ENCODE results near the gene PTCH2. TPM values are rescaled to one million over a fixed set of nuclear protein-coding genes. Genes with fewer than 3 reads are reported as not detected.

PTCH2 gene
- total and polyA plus RNA-seq, 5 donors from 2014 or later: 0.05 to 0.94 (median 0.13) TPM; not detected in 2

- H3K4me3 ChIP-seq (ENCODE audit: low read depth, low read length): no peak overlapping the region
- Mint-ChIP-seq H3K4me1 (peaks cover 0 to 3% (median under 1%) of the 10 kb centered on the region in 4 donors), H3K4me3 (no peak overlapping the region), H3K27ac (no peak overlapping the region), H3K36me3 (peaks cover 43% of the 10 kb centered on the region), H3K9me3 (peaks cover 0 to 1% (median 0%) of the 10 kb centered on the region in 7 donors), H3K27me3 (no peaks in the 10 kb centered on the region)
- H3K4me1 ChIP-seq (ENCODE audit: control insufficient read depth, insufficient read depth, low read length, poor library complexity, severe bottlenecking): no peaks in the 10 kb centered on the region
- H3K27me3 ChIP-seq (ENCODE audit: control insufficient read depth, insufficient read depth, low read length): no peaks in the 10 kb centered on the region
- H3K36me3 ChIP-seq (ENCODE audit: control insufficient read depth, insufficient read depth, low read length): peaks cover 8% of the 10 kb centered on the region
- DNase-seq (no peak), ATAC-seq (ENCODE audit: low read depth in 2 of 2) (no peak)
- no peaks in the 10 kb centered on the region for H3K9me3 ChIP-seq (ENCODE audit: control insufficient read depth in 2 of 2, low read length in 2 of 2)
- H3K27ac ChIP-seq (ENCODE audit: insufficient read depth, low read length, poor library complexity, severe bottlenecking): no peak overlapping the region
These were observed 10.1 kb upstream of the PTCH2 start for GRCh38 chr1:44853201-44853600.

DNA sequence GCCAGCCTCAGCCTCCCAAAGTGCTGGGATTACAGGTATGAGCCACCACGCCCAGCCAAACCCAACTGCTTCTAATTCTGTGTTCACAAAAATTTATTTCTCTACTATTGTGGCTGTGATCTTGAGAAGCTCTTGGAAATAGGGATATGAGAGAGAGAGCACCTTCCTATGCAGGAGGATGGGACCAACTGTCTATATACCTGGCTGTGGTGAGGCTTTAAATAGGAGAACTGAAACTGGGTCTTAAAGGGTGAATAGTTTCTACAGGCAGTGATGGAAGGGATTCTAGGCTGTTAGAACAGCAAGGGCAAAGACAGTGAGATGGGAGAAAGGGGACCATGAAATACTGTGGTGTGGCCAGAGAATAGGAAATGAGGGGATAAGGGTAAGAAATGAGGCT lies 8.3 kb upstream of the PTCH2 start:
- DNase-seq (no peak), ATAC-seq (ENCODE audit: low read depth in 2 of 2) (no peak)
- no peak overlapping the region for H3K27ac ChIP-seq (ENCODE audit: insufficient read depth, low read length, poor library complexity, severe bottlenecking)
- peaks cover 0 to 1% (median 0%) of the 10 kb centered on the region in 7 donors for H3K9me3 Mint-ChIP-seq
- H3K4me1 ChIP-seq (ENCODE audit: control insufficient read depth, insufficient read depth, low read length, poor library complexity, severe bottlenecking): no peaks in the 10 kb centered on the region
- H3K36me3 Mint-ChIP-seq: peaks cover 36% of the 10 kb centered on the region
- H3K27ac Mint-ChIP-seq: peak overlapping the region in 1 of 3 donors; percentile 48
- no peaks in the 10 kb centered on the region for H3K9me3 ChIP-seq (ENCODE audit: control insufficient read depth in 2 of 2, low read length in 2 of 2)
- H3K27me3 ChIP-seq (ENCODE audit: control insufficient read depth, insufficient read depth, low read length): no peaks in the 10 kb centered on the region
- peaks cover 8% of the 10 kb centered on the region for H3K36me3 ChIP-seq (ENCODE audit: control insufficient read depth, insufficient read depth, low read length)
- H3K4me1 Mint-ChIP-seq: peaks cover 0 to 3% (median under 1%) of the 10 kb centered on the region in 4 donors
- H3K4me3 Mint-ChIP-seq: no peak overlapping the region
- H3K4me3 ChIP-seq (ENCODE audit: low read depth, low read length): no peak overlapping the region
- no peaks in the 10 kb centered on the region for H3K27me3 Mint-ChIP-seq

DNA sequence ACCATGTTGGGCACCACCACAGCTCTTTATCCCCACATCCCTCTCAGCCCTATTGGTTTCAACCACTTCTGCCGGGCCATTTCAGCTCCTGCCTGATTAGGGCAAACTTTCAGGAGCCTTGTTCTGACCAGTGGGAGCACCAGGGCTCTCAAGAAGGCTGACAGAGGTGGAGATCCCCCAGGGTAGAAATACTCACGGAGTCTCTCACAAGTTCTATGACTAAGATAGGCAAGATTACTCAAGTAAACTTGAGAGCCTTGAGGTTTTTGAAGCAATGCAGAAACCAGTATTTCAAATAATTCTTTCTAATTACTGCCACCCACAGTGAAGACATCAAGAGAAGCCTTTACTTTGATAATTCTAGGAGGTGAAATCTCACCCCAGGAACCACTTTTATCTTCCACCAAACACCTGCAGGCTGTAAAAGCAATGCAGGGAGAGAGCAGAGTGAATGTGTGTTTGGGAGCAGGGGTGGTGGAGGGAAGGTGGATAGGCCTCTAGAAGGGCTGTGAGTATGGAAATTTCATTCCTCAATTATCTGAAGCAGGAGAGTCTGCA lies 6.6 kb upstream of the PTCH2 start:
- peaks cover 0 to 1% (median 0%) of the 10 kb centered on the region in 7 donors for H3K9me3 Mint-ChIP-seq
- H3K4me1 ChIP-seq (ENCODE audit: control insufficient read depth, insufficient read depth, low read length, poor library complexity, severe bottlenecking): no peaks in the 10 kb centered on the region
- H3K4me3 ChIP-seq (ENCODE audit: low read depth, low read length): no peak overlapping the region
- ATAC-seq (ENCODE audit: low read depth in 2 of 2): no peak
- peaks cover 0 to 3% (median 2%) of the 10 kb centered on the region in 4 donors for H3K4me1 Mint-ChIP-seq
- H3K27me3 Mint-ChIP-seq: peaks cover 6% of the 10 kb centered on the region
- peak overlapping the region in 1 of 3 donors; percentile 54 for H3K27ac Mint-ChIP-seq
- no peak for DNase-seq
- H3K4me3 Mint-ChIP-seq: no peak overlapping the region
- no peaks in the 10 kb centered on the region for H3K27me3 ChIP-seq (ENCODE audit: control insufficient read depth, insufficient read depth, low read length)
- peaks cover 26% of the 10 kb centered on the region for H3K36me3 Mint-ChIP-seq
- no peaks in the 10 kb centered on the region for H3K9me3 ChIP-seq (ENCODE audit: control insufficient read depth in 2 of 2, low read length in 2 of 2)
- peaks cover 8% of the 10 kb centered on the region for H3K36me3 ChIP-seq (ENCODE audit: control insufficient read depth, insufficient read depth, low read length)
- no peak overlapping the region for H3K27ac ChIP-seq (ENCODE audit: insufficient read depth, low read length, poor library complexity, severe bottlenecking)

DNA sequence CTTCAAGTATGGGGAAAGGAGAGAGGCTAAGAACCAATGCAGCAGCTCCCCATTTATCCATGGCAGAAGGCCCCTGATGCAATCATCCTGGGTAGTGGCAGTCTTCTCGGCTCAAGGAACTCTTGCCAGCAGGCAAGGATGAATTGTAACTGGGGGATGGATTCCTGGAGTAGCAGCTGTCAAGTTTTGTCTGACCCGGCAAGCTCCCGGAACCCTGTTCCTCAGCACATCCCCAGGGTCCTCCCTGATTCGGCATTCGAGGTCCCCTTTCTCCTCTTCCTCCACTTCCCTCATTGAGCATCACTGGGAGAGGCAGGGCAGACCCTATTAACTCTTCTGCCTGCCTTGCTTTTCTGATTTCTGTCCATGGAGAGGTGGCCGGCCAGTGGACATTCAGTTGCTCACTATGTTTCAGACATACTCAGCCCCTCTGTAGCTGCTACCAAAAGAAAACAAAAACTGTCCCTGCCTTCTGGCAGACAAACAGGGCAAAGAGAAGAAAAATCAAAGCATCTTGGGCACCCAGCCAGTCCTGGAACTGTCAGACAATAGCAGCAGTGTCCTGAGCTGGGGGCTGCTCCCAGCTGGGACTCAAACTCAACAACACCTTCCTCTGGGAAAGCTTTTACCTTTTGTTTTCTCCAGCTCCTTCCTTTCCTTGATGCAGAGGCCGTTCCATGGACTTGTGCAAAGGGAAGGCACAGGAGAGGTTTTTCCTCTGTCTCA lies 5.6 kb upstream of the PTCH2 start:
- Histone ChIP-seq H3K36me3 (ENCODE audit: control insufficient read depth, insufficient read depth, low read length) (peaks cover 8% of the 10 kb centered on the region), H3K4me1 (ENCODE audit: control insufficient read depth, insufficient read depth, low read length, poor library complexity, severe bottlenecking) (no peaks in the 10 kb centered on the region), H3K27ac (ENCODE audit: insufficient read depth, low read length, poor library complexity, severe bottlenecking) (no peak overlapping the region), H3K4me3 (ENCODE audit: low read depth, low read length) (no peak overlapping the region), H3K27me3 (ENCODE audit: control insufficient read depth, insufficient read depth, low read length) (no peaks in the 10 kb centered on the region), H3K9me3 (ENCODE audit: control insufficient read depth in 2 of 2, low read length in 2 of 2) (no peaks in the 10 kb centered on the region)
- Mint-ChIP-seq H3K36me3 (peaks cover 21% of the 10 kb centered on the region), H3K4me1 (peaks cover 0 to 5% (median 3%) of the 10 kb centered on the region in 4 donors), H3K9me3 (peaks cover 0 to 2% (median 0%) of the 10 kb centered on the region in 7 donors), H3K27me3 (peaks cover 16% of the 10 kb centered on the region), H3K27ac (no peak overlapping the region), H3K4me3 (no peak overlapping the region)
- DNase-seq (no peak), ATAC-seq (ENCODE audit: low read depth in 2 of 2) (no peak)

- peaks cover 0 to 5% (median 3%) of the 10 kb centered on the region in 4 donors for H3K4me1 Mint-ChIP-seq
- Histone ChIP-seq H3K36me3 (ENCODE audit: control insufficient read depth, insufficient read depth, low read length) (peaks cover 5% of the 10 kb centered on the region), H3K27ac (ENCODE audit: insufficient read depth, low read length, poor library complexity, severe bottlenecking) (no peak overlapping the region), H3K4me3 (ENCODE audit: low read depth, low read length) (no peak overlapping the region), H3K27me3 (ENCODE audit: control insufficient read depth, insufficient read depth, low read length) (no peaks in the 10 kb centered on the region), H3K9me3 (ENCODE audit: control insufficient read depth in 2 of 2, low read length in 2 of 2) (no peaks in the 10 kb centered on the region), H3K4me1 (ENCODE audit: control insufficient read depth, insufficient read depth, low read length, poor library complexity, severe bottlenecking) (peaks cover 6% of the 10 kb centered on the region)
- ATAC-seq (ENCODE audit: low read depth in 2 of 2) (no peak), DNase-seq (no peak)
- no peak overlapping the region for H3K4me3 Mint-ChIP-seq
- H3K27ac Mint-ChIP-seq: no peak overlapping the region
- H3K9me3 Mint-ChIP-seq: peaks cover 0 to 2% (median 0%) of the 10 kb centered on the region in 7 donors
- H3K36me3 Mint-ChIP-seq: peaks cover 17% of the 10 kb centered on the region
- peaks cover 17% of the 10 kb centered on the region for H3K27me3 Mint-ChIP-seq
These were observed 4.8 kb upstream of the PTCH2 start for GRCh38 chr1:44847845-44848244.

DNA sequence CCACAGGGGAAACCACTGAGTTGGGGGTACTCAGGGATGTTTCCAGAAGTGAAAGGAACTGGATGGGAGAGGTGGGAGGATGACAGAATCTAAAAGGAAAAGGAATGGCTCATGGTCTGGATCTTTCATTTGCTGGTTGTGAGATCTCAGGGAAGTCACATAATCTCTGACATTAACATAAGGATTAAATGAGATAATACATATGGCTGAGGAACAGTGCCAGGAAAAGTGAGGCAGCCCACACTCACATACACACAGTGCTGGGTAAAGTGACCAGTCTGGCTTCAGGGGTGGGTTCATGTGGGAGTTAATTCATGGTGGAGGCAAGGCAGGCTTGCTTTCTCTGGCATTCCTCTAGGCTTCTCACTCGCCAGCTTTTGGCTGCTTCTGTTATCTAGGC lies 3.9 kb upstream of the PTCH2 start:
- Mint-ChIP-seq H3K4me1 (peaks cover 0 to 10% (median 6%) of the 10 kb centered on the region in 4 donors), H3K27me3 (peaks cover 26% of the 10 kb centered on the region), H3K9me3 (peaks cover 0 to 2% (median 0%) of the 10 kb centered on the region in 7 donors), H3K36me3 (peaks cover 14% of the 10 kb centered on the region), H3K4me3 (no peak overlapping the region), H3K27ac (peak overlapping the region in 1 of 3 donors; percentile 60)
- H3K27ac ChIP-seq (ENCODE audit: insufficient read depth, low read length, poor library complexity, severe bottlenecking): no peak overlapping the region
- ATAC-seq (ENCODE audit: low read depth in 2 of 2) (no peak), DNase-seq (no peak)
- H3K36me3 ChIP-seq (ENCODE audit: control insufficient read depth, insufficient read depth, low read length): peaks cover 3% of the 10 kb centered on the region
- no peaks in the 10 kb centered on the region for H3K9me3 ChIP-seq (ENCODE audit: control insufficient read depth in 2 of 2, low read length in 2 of 2)
- H3K4me3 ChIP-seq (ENCODE audit: low read depth, low read length): no peak overlapping the region
- peaks cover under 1% of the 10 kb centered on the region for H3K27me3 ChIP-seq (ENCODE audit: control insufficient read depth, insufficient read depth, low read length)
- peaks cover 12% of the 10 kb centered on the region for H3K4me1 ChIP-seq (ENCODE audit: control insufficient read depth, insufficient read depth, low read length, poor library complexity, severe bottlenecking)

- DNase-seq (no peak), ATAC-seq (ENCODE audit: low read depth in 2 of 2) (no peak)
- peaks cover 9% of the 10 kb centered on the region for H3K36me3 Mint-ChIP-seq
- H3K4me3 Mint-ChIP-seq: peak overlapping the region in 3 of 4 donors; percentile 47 to 63 (median 55)
- H3K4me1 ChIP-seq (ENCODE audit: control insufficient read depth, insufficient read depth, low read length, poor library complexity, severe bottlenecking): peaks cover 12% of the 10 kb centered on the region
- no peak overlapping the region for H3K27ac ChIP-seq (ENCODE audit: insufficient read depth, low read length, poor library complexity, severe bottlenecking)
- no peaks in the 10 kb centered on the region for H3K36me3 ChIP-seq (ENCODE audit: control insufficient read depth, insufficient read depth, low read length)
- peaks cover 38% of the 10 kb centered on the region for H3K27me3 Mint-ChIP-seq
- peaks cover 0 to 3% (median 0%) of the 10 kb centered on the region in 7 donors for H3K9me3 Mint-ChIP-seq
- H3K27ac Mint-ChIP-seq: no peak overlapping the region
- H3K4me3 ChIP-seq (ENCODE audit: low read depth, low read length): no peak overlapping the region
- no peaks in the 10 kb centered on the region for H3K9me3 ChIP-seq (ENCODE audit: control insufficient read depth in 2 of 2, low read length in 2 of 2)
- peaks cover 7% of the 10 kb centered on the region for H3K27me3 ChIP-seq (ENCODE audit: control insufficient read depth, insufficient read depth, low read length)
- H3K4me1 Mint-ChIP-seq: peaks cover 0 to 14% (median 6%) of the 10 kb centered on the region in 4 donors
These were observed 579 bp downstream of the PTCH2 start for GRCh38 chr1:44842486-44842861.

All from CD4-positive, CD25-positive, alpha-beta regulatory T cell (primary cell).